IMR-90 (cell line): ENCODE data around the gene TMPRSS13. TPM values are rescaled to one million over a fixed set of nuclear protein-coding genes. Genes with fewer than 3 reads are reported as not detected.

Source experiments
- ATAC-seq: fragments of 200-7000 bp; cut with Tn5 transposase; 2 replicates; pipeline ENCODE4 v1.9.1; 2020; ENCODE audit warnings: low read depth, mild to moderate bottlenecking, moderate library complexity
- BruUV-seq: library from RNA; stranded (reverse); fragments of 400-500 nt; replicated peaks from 2 replicates; lab custom pipeline; 2021; lab: Mats Ljungman, UMichigan
- CTCF ChIA-PET: fragments of 300-600 bp; formaldehyde crosslinking; extraction: SDS; loops from one replicate; lab custom pipeline; 2021; ENCODE audit warnings: antibody characterized with exemption; lab: Yijun Ruan, JAX
- POLR2A ChIA-PET: fragments of 300-600 bp; sonication (Branson Sonifier 250); formaldehyde crosslinking; loops from one replicate; lab custom pipeline; 2022; ENCODE audit warnings: antibody characterized with exemption; ENCODE audit not compliant: unreplicated experiment; lab: Charles Lee
- DNase-seq: peaks from one replicate; pipeline ENCODE4 v3.0.0; 2013
- H2AFZ ChIP-seq: replicated peaks from 2 replicates; pipeline ENCODE3; 2013; ENCODE audit warnings: low read length, mild to moderate bottlenecking; ENCODE audit not compliant: poor library complexity
- H2AK5ac ChIP-seq: 2 replicates; pipeline ENCODE4 v1.6.1; 2013; ENCODE audit warnings: low read depth, low read length, inconsistent platforms
- H2AK9ac ChIP-seq: replicated peaks from 2 replicates; pipeline ENCODE3; 2013; ENCODE audit warnings: mild to moderate bottlenecking, low read depth, low read length, moderate library complexity; ENCODE audit not compliant: poor library complexity
- H2BK120ac ChIP-seq: 2 replicates; pipeline ENCODE4 v1.6.1; 2013; ENCODE audit warnings: low read depth, low read length, inconsistent platforms
- H2BK15ac ChIP-seq: 3 replicates; pipeline ENCODE4 v1.6.1; 2013; ENCODE audit warnings: low read depth, low read length, inconsistent platforms
- H2BK20ac ChIP-seq: 2 replicates; pipeline ENCODE4 v1.6.1; 2013; ENCODE audit warnings: low read depth, mild to moderate bottlenecking, inconsistent platforms, low read length, moderate library complexity
- H2BK5ac ChIP-seq: 2 replicates; pipeline ENCODE4 v1.6.1; 2013; ENCODE audit warnings: mild to moderate bottlenecking, low read depth, low read length, inconsistent platforms; ENCODE audit not compliant: poor library complexity, severe bottlenecking
- H3K14ac ChIP-seq: replicated peaks from 2 replicates; pipeline ENCODE4 v1.6.1; 2013; ENCODE audit warnings: low read depth, low read length, inconsistent platforms
- H3K18ac ChIP-seq: 2 replicates; pipeline ENCODE4 v1.6.1; 2013; ENCODE audit warnings: low read depth, low read length, control low read depth
- H3K23ac ChIP-seq: 2 replicates; pipeline ENCODE4 v1.6.1; 2013; ENCODE audit warnings: low read depth, low read length, inconsistent platforms
- H3K27ac ChIP-seq: 2 replicates; pipeline ENCODE4 v1.5.1; 2013; ENCODE audit warnings: mild to moderate bottlenecking, control low read depth, low read length; ENCODE audit not compliant: insufficient read depth
- H3K27me3 ChIP-seq: 2 replicates; pipeline ENCODE4 v1.6.1; 2013; ENCODE audit warnings: low read length; ENCODE audit not compliant: control insufficient read depth, insufficient read depth
- H3K36me3 ChIP-seq: 2 replicates; pipeline ENCODE4 v1.6.1; 2013; ENCODE audit warnings: low read length, mixed read lengths; ENCODE audit not compliant: control insufficient read depth, insufficient read depth
- H3K4ac ChIP-seq: 2 replicates; pipeline ENCODE4 v1.6.1; 2013; ENCODE audit warnings: low read depth, low read length, inconsistent platforms
- H3K4me1 ChIP-seq: 2 replicates; pipeline ENCODE4 v1.6.1; 2013; ENCODE audit warnings: low read length, mixed read lengths; ENCODE audit not compliant: control insufficient read depth, insufficient read depth
- H3K4me2 ChIP-seq: 2 replicates; pipeline ENCODE4 v1.6.1; 2013; ENCODE audit warnings: low read depth, mild to moderate bottlenecking, control low read depth, low read length, moderate library complexity
- H3K4me3 ChIP-seq: 2 replicates; pipeline ENCODE4 v1.5.1; 2013; ENCODE audit warnings: low read depth, mild to moderate bottlenecking, control low read depth, low read length, moderate library complexity; ENCODE audit not compliant: insufficient read depth
- H3K56ac ChIP-seq: 2 replicates; pipeline ENCODE4 v1.6.1; 2013; ENCODE audit warnings: low read length, inconsistent platforms; ENCODE audit not compliant: insufficient read depth; ENCODE audit errors: extremely low read depth
- H3K79me1 ChIP-seq, 2 experiments: 2 replicates each; pipeline ENCODE4 v1.6.1; 2013; ENCODE audit warnings: low read length in 2 of 2, inconsistent platforms in 1 of 2, low read depth in 1 of 2
- H3K9ac ChIP-seq: 2 replicates; pipeline ENCODE4 v1.6.1; 2013; ENCODE audit warnings: low read depth, low read length, control low read depth
- H3K9me1 ChIP-seq: 2 replicates; pipeline ENCODE4 v1.6.1; 2013; ENCODE audit warnings: low read length, inconsistent platforms; ENCODE audit not compliant: insufficient read depth
- H3K9me3 ChIP-seq: 2 replicates; pipeline ENCODE4 v1.6.1; 2013; ENCODE audit warnings: low read length; ENCODE audit not compliant: control insufficient read depth, insufficient read depth
- H4K20me1 ChIP-seq: 2 replicates; pipeline ENCODE4 v1.6.1; 2013; ENCODE audit warnings: low read length, inconsistent platforms; ENCODE audit not compliant: insufficient read depth
- H4K5ac ChIP-seq: 2 replicates; pipeline ENCODE4 v1.6.1; 2013; ENCODE audit warnings: mild to moderate bottlenecking, low read depth, low read length, control low read depth
- H4K8ac ChIP-seq, 2 experiments: 2 replicates each; pipeline ENCODE4 v1.6.1; 2013; ENCODE audit warnings: low read depth in 2 of 2, low read length in 2 of 2, control low read depth in 1 of 2, inconsistent platforms in 1 of 2
- H4K91ac ChIP-seq: 2 replicates; pipeline ENCODE4 v1.6.1; 2013; ENCODE audit warnings: low read depth, low read length, inconsistent platforms; ENCODE audit not compliant: insufficient read depth
- CHD1 ChIP-seq: IDR thresholded peaks from 2 replicates; pipeline ENCODE4 v1.6.1; 2012; ENCODE audit warnings: low read depth, low read length, improper control_type of control experiment
- POLR2A ChIP-seq: IDR thresholded peaks from 2 replicates; pipeline ENCODE4 v1.6.1; 2012; ENCODE audit warnings: mild to moderate bottlenecking, low read depth, low read length
- RCOR1 ChIP-seq: IDR thresholded peaks from 2 replicates; pipeline ENCODE4 v1.6.1; 2012; ENCODE audit warnings: mild to moderate bottlenecking, low read length, improper control_type of control experiment; ENCODE audit not compliant: insufficient replicate concordance
- WGBS, 2 experiments: methylation state at CpG; one replicate each; pipeline versions ENCODE4 v1.1.5 to v1.1.7; 2013; ENCODE audit warnings: missing lambda C conversion rate in 2 of 2; ENCODE audit not compliant: insufficient read length in 1 of 2; ENCODE audit errors: extremely low coverage in 2 of 2; 5-methylcytosine and 5-hydroxymethylcytosine counted together
- dilution Hi-C: fragments of 300-500 bp; cut with HindIII; formaldehyde crosslinking; loops from one replicate; pipeline ENCODE4 v1.14.3; 2018; ENCODE audit warnings: low sequenced_read_pairs; ENCODE audit not compliant: unreplicated experiment
- in situ Hi-C: fragments of 300-500 bp; cut with MboI; formaldehyde crosslinking; loops from 3 replicates; pipeline ENCODE4 v1.14.3; 2019; ENCODE audit warnings: low sequenced_read_pairs, inconsistent platforms, mixed read lengths
- intact Hi-C: fragments of 100-400 bp; cut with micrococcal nuclease; formaldehyde crosslinking; loops from 2 replicates; pipeline ENCODE4 v1.10.0; 2022
- polyA plus RNA-seq, 3 experiments: library from polyadenylated mRNA; depleted of rRNA; stranded (reverse); fragments of >200 nt; gene quantifications; 2 replicates each; pipeline ENCODE4 v1.2.3, GENCODE V29; 2012; ENCODE audit warnings: low replicate concordance in 1 of 3
- total RNA-seq: library from RNA; depleted of rRNA; stranded (reverse); fragments of >200 nt; gene quantifications from 2 replicates; pipeline ENCODE4 v1.2.3, GENCODE V29; 2012

TMPRSS13 gene
- total and polyA plus RNA-seq, 2 of the 4 experiments (the other 2 are of a cell fraction), result not detected

DNA sequence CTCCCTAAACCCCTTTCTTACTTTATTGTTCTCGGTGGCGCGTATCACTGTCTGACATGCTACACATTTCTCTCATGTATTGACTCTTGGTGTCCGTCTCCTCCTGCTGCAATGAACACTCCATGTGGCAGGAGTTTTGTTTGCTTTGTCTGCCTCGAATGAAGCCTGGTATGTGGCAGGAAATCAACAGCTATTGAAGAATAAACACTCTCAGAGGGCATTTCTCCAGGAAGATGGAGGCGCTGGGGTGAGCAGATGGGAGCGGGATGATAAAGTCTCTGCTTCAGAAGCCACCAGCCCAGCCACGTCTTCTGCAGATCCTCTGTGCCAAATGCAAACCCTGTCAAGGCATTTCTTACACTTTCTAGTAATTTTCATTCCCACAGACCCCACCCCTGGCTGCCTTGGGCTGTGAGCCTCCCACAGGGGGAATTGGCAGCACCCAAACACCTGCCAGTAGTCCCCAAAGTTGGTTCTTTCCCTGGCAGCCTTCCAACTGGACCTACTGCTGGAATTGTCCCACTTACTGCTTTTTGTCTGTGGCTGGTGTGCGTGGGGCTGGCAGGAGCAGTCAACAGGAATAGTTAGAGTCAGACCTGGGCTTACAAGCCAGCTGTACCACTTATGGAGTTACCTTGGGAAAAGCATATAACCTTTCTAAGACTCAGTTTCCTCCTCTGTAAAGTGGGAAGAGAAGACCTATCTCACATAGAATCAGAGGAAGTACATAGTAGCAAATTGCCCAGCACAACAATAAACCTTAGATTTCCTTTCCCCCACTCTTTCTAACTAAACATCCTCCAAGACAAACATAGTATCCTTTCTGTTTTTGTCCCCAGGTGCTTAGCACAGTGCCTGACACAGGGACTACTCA is 43.7 kb upstream of the TMPRSS13 start:
- H3K9me1 ChIP-seq, result no peaks in the 10 kb centered on the region
- no CpG with 5 or more reads among the region's 9 CpGs for WGBS, 2 experiments

More for the DNA sequence above, 43.7 kb upstream of the TMPRSS13 start:
- no peak overlapping the region for H4K5ac ChIP-seq
- no peak overlapping the region for H3K18ac ChIP-seq
- H3K4me3 ChIP-seq, result no peak overlapping the region
- H3K9me3 ChIP-seq, result no peaks in the 10 kb centered on the region
- H2BK120ac ChIP-seq, result no peak overlapping the region
- no peaks in the 10 kb centered on the region for H3K4me1 ChIP-seq
- no peak overlapping the region for H3K23ac ChIP-seq
- no peak overlapping the region for H3K4ac ChIP-seq
- no peak for TF ChIP-seq RCOR1
- no peak for TF ChIP-seq POLR2A
- TF ChIP-seq CHD1, result no peak
- H2BK5ac ChIP-seq, result no peak overlapping the region
- DNase-seq (no peak), ATAC-seq (no peak)
- ChIA-PET POLR2A (no interaction called here), CTCF (no interaction called here)
- dilution Hi-C loops (no loop called here), in situ Hi-C loops (no loop called here), intact Hi-C loops (no loop called here)
- no peak overlapping the region for H3K9ac ChIP-seq
- BruUV-seq, result no TSS peak
- H3K14ac ChIP-seq, result no peak overlapping the region
- no peak overlapping the region for H3K4me2 ChIP-seq
- no peaks in the 10 kb centered on the region for H3K36me3 ChIP-seq
- H3K27me3 ChIP-seq, result no peaks in the 10 kb centered on the region
- H4K91ac ChIP-seq, result no peak overlapping the region
- H2BK20ac ChIP-seq, result no peak overlapping the region
- no peak overlapping the region for H2BK15ac ChIP-seq
- no peaks in the 10 kb centered on the region for H4K20me1 ChIP-seq
- H3K27ac ChIP-seq, result no peak overlapping the region
- H2AK5ac ChIP-seq, result no peak overlapping the region
- H2AFZ ChIP-seq, result no peak overlapping the region
- H2AK9ac ChIP-seq, result no peak overlapping the region
- H3K79me1 ChIP-seq, result no peaks in the 10 kb centered on the region
- no peak overlapping the region for H4K8ac ChIP-seq
- no peak overlapping the region for H3K56ac ChIP-seq
